Epithelial cell of proximal tubule (primary cell): Measurements from ENCODE around the gene GRWD1. TPM values are rescaled to one million over a fixed set of nuclear protein-coding genes. Genes with fewer than 3 reads are reported as not detected.

Experiments used
- DNase-seq: peaks from one replicate; pipeline ENCODE4 v3.0.0-alpha.2; 2011; ENCODE audit warnings: low read depth
- H3K4me3 ChIP-seq: 2 replicates; pipeline ENCODE4 v1.5.1; 2011; ENCODE audit warnings: low read depth, mild to moderate bottlenecking, low read length
- CTCF ChIP-seq: conservative IDR thresholded peaks from 2 replicates; pipeline ENCODE4 v1.5.1; 2012; ENCODE audit warnings: low read depth, mild to moderate bottlenecking, low read length
- total RNA-seq: library from RNA; depleted of rRNA; stranded (reverse); fragments of >200 nt; gene quantifications from 2 replicates; pipeline ENCODE4 v1.2.3, GENCODE V29; 2015

GRWD1 gene
- total RNA-seq: 51.2 and 58.7 TPM in 2 replicates

- DNase-seq: peak; percentile 84
- TF ChIP-seq CTCF: peak; percentile 28
- H3K4me3 ChIP-seq: peak within 1 kb of the TSS; percentile 100
Measured at GRCh38 chr19:48445606-48446481, at the start of gene GRWD1. Gene GRWD1, plus strand, starts transcription at chr19:48445983. Its CDS starts 23 bp downstream, at chr19:48446006.

- H3K4me3 ChIP-seq: no peak overlapping the region
- DNase-seq: no peak
- TF ChIP-seq CTCF: no peak
Measured at GRCh38 chr19:48396016-48396823, 49.6 kb upstream of the GRWD1 start.

GRCh38 chr19:48396824-48397176 is 49.0 kb upstream of the GRWD1 start:
- DNase-seq: no peak
- no peak for TF ChIP-seq CTCF
- H3K4me3 ChIP-seq: no peak overlapping the region

GRCh38 chr19:48397263-48398101 is 48.3 kb upstream of the GRWD1 start:
- no peak for TF ChIP-seq CTCF
- peak overlapping the region; percentile 44 for H3K4me3 ChIP-seq

GRCh38 chr19:48398102-48398374 is 47.7 kb upstream of the GRWD1 start:
- H3K4me3 ChIP-seq: peak overlapping the region; percentile 44
- TF ChIP-seq CTCF: no peak
- DNase-seq: no peak

More at GRCh38 chr19:48397263-48398101, 48.3 kb upstream of the GRWD1 start:
- DNase-seq: no peak

GRCh38 chr19:48398375-48399235 is 47.2 kb upstream of the GRWD1 start:
- no peak for DNase-seq
- no peak for TF ChIP-seq CTCF
- peak overlapping the region; percentile 44 for H3K4me3 ChIP-seq
